Measurements from ENCODE around the gene CACNA1F. TPM values are rescaled to one million over a fixed set of nuclear protein-coding genes. Genes with fewer than 3 reads are reported as not detected.
A peak's percentile ranks its signal among the peaks of the same experiment; 100 is the strongest.

CACNA1F gene
- total RNA-seq, 2 experiments from 2014 or later, result 0.11 to 0.18 TPM

DNA sequence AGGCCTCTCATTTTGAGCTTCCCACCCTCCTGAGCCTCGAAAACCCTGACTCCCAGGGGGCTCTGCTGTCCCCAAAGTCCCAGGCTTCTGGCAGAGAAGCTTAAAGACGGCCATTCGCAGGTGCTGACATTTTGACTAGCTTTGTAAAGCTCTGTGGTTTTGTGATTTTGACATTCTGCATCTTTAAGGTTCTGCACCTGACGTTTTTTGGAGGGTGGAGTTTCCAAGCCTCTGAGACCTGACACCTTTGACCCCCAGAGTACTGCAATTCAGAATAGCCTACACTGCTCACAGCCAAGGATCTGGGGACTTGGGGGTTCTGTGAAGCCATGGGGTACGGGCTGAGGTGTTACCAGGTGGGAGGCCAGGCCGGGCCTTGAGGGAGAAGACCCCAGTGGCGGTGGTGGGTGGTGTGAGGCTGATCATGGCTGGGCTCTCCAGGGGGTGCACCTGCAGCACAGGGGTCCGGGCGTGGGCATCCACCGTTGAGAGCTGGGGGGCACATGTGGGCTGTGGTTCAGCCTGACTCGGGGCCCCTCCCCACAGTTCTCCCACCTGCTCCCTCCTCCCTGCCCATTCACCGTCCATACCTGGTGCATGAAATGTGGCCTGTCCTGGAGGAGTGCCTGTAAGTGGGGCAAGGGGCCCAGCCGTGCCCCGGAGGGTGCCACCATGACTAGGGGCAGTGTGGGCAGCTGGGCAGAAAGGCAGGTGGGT lies 24.1 kb upstream of the CACNA1F start:
- DNase-seq (no peak), ATAC-seq (no peak)
- H3K27ac Mint-ChIP-seq, result peak overlapping the region; percentile 39
- CTCF ChIA-PET, result interaction anchor here (1.1 kb wide), 1 partner anchor 64 kb away, joined by 3 read pairs; no protein-coding TSS in a partner anchor
- H3K9me3 Mint-ChIP-seq (ENCODE audit: insufficient read depth), result no peaks in the 10 kb centered on the region
- POLR2A ChIA-PET, result interaction anchor here (1.9 kb wide), 1 partner anchor 11 kb away, joined by 7 read pairs; no protein-coding TSS in a partner anchor
- no peak overlapping the region for H3K4me3 Mint-ChIP-seq
- peaks cover 11% of the 10 kb centered on the region for H3K36me3 Mint-ChIP-seq (ENCODE audit: low read depth)
- H3K4me1 Mint-ChIP-seq (ENCODE audit: low read depth), result peaks cover 28% of the 10 kb centered on the region
- no peaks in the 10 kb centered on the region for H3K27me3 Mint-ChIP-seq (ENCODE audit: low read depth)

DNA sequence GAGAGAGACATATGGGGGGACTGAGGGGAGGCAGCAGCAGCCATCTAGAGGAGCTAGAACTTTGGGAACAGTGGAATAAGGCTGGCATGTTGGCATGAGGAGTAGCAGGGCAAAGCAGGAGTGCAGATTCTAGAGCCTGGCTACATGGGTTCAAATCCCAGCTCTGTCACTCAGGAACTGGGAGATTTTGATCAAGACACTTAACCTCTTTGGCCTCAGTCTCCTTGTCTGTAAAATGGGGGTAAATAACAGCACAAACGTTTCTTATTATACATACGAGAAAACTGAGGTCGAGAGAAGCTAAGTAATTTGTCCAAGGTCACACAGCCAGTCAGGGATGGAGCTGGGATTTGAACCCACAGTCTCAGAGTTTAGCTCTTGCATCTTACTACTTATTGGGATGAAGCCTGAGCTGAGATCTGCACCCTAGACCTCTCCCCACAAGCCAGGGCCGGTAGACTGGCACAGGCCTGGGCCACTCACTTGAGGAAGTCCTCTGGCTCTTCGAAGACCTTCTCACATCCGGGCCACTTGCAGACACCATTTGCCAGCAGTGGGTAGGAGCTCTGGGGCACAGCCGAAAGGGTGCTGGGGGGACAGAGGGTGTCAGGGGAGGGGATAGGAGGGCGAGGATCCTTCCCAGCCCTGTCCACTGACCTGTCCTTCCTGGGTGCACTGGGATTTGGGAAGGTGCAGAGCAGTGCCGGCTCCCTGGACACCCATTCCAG lies 23.3 kb upstream of the CACNA1F start:
- Mint-ChIP-seq H3K4me1 (ENCODE audit: low read depth) (peaks cover 24% of the 10 kb centered on the region), H3K27me3 (ENCODE audit: low read depth) (no peaks in the 10 kb centered on the region), H3K36me3 (ENCODE audit: low read depth) (peaks cover 9% of the 10 kb centered on the region), H3K27ac (peak overlapping the region; percentile 25), H3K4me3 (no peak overlapping the region), H3K9me3 (ENCODE audit: insufficient read depth) (no peaks in the 10 kb centered on the region)
- POLR2A ChIA-PET, result interaction anchor here (1.9 kb wide), 1 partner anchor 12 kb away, joined by 7 read pairs; no protein-coding TSS in a partner anchor
- DNase-seq (no peak), ATAC-seq (no peak)
- CTCF ChIA-PET, result interaction anchor here (1.1 kb wide), 1 partner anchor 63 kb away, joined by 3 read pairs; no protein-coding TSS in a partner anchor

DNA sequence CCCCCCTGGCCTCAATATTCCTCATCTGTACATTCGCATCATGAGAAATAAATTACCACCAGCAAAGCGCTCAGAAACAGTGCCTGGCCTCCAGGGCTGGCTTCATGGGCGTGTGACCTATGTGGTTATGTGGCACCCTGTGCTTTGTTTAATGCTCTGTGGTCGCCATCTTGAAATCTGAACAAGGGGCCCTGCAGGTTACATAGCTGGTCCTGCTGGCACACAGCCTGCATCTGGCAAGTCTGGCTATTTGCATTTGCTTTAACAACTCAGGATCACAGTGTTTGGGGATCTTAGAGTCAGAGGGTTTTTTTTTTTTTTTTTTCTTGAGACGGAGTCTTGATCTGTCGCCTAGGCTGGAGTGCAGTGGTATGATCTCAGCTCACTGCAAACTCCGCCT lies 21.5 kb upstream of the CACNA1F start:
- DNase-seq (no peak), ATAC-seq (no peak)
- CTCF ChIA-PET, result no interaction called here
- Mint-ChIP-seq H3K36me3 (ENCODE audit: low read depth) (peaks cover 18% of the 10 kb centered on the region), H3K27ac (no peak overlapping the region), H3K4me1 (ENCODE audit: low read depth) (peaks cover 31% of the 10 kb centered on the region), H3K4me3 (no peak overlapping the region), H3K9me3 (ENCODE audit: insufficient read depth) (no peaks in the 10 kb centered on the region), H3K27me3 (ENCODE audit: low read depth) (no peaks in the 10 kb centered on the region)
- POLR2A ChIA-PET, result no interaction called here

DNA sequence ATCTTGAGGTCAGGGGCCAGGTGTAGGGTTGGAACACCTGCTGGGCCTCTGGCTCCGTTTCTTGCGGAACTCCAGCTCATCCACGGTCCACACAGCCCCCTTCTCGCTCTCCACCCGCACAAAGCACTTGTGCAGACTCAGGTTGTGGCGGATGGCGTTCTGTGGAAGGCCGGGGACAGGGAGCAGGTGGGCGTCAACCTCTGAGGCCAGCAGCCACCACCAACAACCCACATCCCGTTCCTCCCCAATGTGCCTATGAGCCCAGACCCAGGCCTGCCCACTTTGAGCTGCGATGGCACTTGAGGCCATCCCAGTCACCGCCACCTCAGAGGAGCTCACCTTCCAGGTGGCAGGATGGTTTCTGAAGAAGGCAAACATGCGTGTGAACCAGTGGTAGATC lies 18.2 kb upstream of the CACNA1F start:
- Mint-ChIP-seq H3K9me3 (ENCODE audit: insufficient read depth) (no peaks in the 10 kb centered on the region), H3K4me1 (ENCODE audit: low read depth) (peaks cover 14% of the 10 kb centered on the region), H3K4me3 (no peak overlapping the region), H3K36me3 (ENCODE audit: low read depth) (peaks cover 26% of the 10 kb centered on the region), H3K27ac (no peak overlapping the region), H3K27me3 (ENCODE audit: low read depth) (no peaks in the 10 kb centered on the region)
- ATAC-seq (no peak), DNase-seq (no peak)
- POLR2A ChIA-PET, result no interaction called here
- CTCF ChIA-PET, result no interaction called here

DNA sequence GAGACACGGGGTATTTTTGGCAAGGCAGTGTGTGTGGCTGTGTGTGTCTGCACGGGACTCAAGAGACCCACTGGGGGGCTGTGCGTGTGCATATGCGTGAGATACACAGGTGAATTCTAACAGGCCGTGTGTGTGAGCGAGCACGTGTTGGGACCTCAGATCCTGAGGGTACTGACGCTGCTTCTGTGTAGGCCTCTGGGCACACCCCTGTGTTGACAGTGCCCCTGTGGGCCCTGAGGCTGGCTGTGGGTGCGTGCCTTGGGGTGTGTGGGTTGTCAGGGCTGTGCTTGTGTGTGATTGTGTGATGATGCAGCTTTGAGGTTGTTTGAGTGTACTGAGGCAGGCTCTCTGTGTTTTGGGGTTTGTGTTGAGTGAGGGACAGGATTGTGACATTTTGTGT lies 17.4 kb upstream of the CACNA1F start:
- Mint-ChIP-seq H3K4me1 (ENCODE audit: low read depth) (peaks cover 14% of the 10 kb centered on the region), H3K4me3 (no peak overlapping the region), H3K36me3 (ENCODE audit: low read depth) (peaks cover 26% of the 10 kb centered on the region), H3K27ac (peak overlapping the region; percentile 70), H3K27me3 (ENCODE audit: low read depth) (no peaks in the 10 kb centered on the region), H3K9me3 (ENCODE audit: insufficient read depth) (no peaks in the 10 kb centered on the region)
- no peak for ATAC-seq
- CTCF ChIA-PET, result no interaction called here
- DNase-seq, result no peak
- POLR2A ChIA-PET, result no interaction called here

DNA sequence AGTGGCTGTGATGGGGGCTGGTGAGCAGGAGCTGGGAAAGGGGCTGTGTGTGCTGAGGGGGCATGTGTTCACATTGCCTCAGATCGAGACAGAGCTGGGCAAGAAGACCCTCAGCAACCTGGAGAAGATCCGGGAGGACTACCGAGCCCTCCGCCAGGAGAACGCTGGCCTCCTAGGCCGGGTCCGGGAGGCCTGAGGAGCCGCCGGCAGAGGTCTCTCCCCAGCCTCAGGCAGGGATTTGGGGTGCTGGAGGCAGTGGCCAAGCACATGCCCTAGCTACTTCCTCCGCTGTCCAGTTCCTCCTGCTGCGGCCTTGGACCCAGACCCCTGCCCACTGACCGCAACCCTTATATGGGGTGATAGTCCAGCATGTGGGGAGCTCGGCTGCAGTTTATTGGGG lies 16.9 kb upstream of the CACNA1F start:
- no peaks in the 10 kb centered on the region for H3K27me3 Mint-ChIP-seq (ENCODE audit: low read depth)
- H3K27ac Mint-ChIP-seq, result peak overlapping the region; percentile 11
- H3K4me3 Mint-ChIP-seq, result no peak overlapping the region
- H3K4me1 Mint-ChIP-seq (ENCODE audit: low read depth), result peaks cover 14% of the 10 kb centered on the region
- DNase-seq, result no peak
- CTCF ChIA-PET, result no interaction called here
- ATAC-seq, result no peak
- H3K36me3 Mint-ChIP-seq (ENCODE audit: low read depth), result peaks cover 26% of the 10 kb centered on the region
- H3K9me3 Mint-ChIP-seq (ENCODE audit: insufficient read depth), result no peaks in the 10 kb centered on the region
- POLR2A ChIA-PET, result no interaction called here

DNA sequence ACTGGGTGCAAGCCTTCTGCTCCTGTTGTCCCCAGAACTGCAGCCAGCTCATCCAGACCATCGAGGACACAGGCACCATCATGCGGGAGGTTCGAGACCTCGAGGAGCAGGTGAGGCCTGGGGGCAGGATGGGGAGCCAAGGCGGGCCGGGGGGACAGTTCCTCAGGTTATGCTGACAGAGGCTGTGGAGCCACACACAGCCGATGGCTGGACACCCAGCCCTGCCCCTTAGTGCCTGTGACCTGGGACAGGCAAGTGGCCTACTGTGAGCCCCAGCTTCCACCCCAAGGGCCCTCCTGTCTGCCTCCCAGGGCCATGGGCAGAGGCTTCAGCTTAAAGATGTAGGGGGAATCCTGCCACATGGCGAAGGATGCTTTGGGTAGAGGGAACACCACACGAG lies 16.5 kb upstream of the CACNA1F start:
- POLR2A ChIA-PET, result interaction anchor here (0.6 to 1.4 kb wide), 3 partner anchors 9 to 83 kb away, joined by 3 to 4 read pairs (median 4); no protein-coding TSS in a partner anchor
- Mint-ChIP-seq H3K36me3 (ENCODE audit: low read depth) (peaks cover 28% of the 10 kb centered on the region), H3K27ac (peak overlapping the region; percentile 11), H3K27me3 (ENCODE audit: low read depth) (no peaks in the 10 kb centered on the region), H3K9me3 (ENCODE audit: insufficient read depth) (no peaks in the 10 kb centered on the region), H3K4me1 (ENCODE audit: low read depth) (peaks cover 14% of the 10 kb centered on the region), H3K4me3 (no peak overlapping the region)
- CTCF ChIA-PET, result no interaction called here
- ATAC-seq, result no peak
- no peak for DNase-seq

DNA sequence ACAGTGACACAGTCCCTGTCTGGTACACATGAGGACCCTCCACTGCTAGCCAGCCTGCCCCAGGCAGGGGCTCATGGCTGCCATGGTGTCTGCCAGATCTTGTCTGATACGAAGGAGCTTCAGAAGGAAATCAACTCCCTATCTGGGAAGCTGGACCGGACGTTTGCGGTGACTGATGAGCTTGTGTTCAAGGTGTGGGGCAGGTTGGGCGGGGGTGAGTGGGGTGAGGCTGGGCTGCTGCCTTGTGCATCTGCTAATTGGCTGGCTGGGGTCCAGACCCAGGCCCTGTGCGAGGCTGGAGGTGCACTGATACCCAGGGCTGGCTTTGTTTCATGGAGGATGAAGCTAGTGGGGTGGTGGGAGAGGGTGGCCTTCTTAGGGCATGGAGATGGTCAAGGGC lies 15.9 kb upstream of the CACNA1F start:
- Mint-ChIP-seq H3K27ac (no peak overlapping the region), H3K4me1 (ENCODE audit: low read depth) (peaks cover 14% of the 10 kb centered on the region), H3K27me3 (ENCODE audit: low read depth) (no peaks in the 10 kb centered on the region), H3K36me3 (ENCODE audit: low read depth) (peaks cover 31% of the 10 kb centered on the region), H3K4me3 (no peak overlapping the region), H3K9me3 (ENCODE audit: insufficient read depth) (no peaks in the 10 kb centered on the region)
- CTCF ChIA-PET, result no interaction called here
- DNase-seq (no peak), ATAC-seq (no peak)
- POLR2A ChIA-PET, result interaction anchor here (0.6 to 1.4 kb wide), 4 partner anchors 9 to 83 kb away, joined by 3 to 4 read pairs (median 4); partner anchors contain the start of gene PPP1R3F

DNA sequence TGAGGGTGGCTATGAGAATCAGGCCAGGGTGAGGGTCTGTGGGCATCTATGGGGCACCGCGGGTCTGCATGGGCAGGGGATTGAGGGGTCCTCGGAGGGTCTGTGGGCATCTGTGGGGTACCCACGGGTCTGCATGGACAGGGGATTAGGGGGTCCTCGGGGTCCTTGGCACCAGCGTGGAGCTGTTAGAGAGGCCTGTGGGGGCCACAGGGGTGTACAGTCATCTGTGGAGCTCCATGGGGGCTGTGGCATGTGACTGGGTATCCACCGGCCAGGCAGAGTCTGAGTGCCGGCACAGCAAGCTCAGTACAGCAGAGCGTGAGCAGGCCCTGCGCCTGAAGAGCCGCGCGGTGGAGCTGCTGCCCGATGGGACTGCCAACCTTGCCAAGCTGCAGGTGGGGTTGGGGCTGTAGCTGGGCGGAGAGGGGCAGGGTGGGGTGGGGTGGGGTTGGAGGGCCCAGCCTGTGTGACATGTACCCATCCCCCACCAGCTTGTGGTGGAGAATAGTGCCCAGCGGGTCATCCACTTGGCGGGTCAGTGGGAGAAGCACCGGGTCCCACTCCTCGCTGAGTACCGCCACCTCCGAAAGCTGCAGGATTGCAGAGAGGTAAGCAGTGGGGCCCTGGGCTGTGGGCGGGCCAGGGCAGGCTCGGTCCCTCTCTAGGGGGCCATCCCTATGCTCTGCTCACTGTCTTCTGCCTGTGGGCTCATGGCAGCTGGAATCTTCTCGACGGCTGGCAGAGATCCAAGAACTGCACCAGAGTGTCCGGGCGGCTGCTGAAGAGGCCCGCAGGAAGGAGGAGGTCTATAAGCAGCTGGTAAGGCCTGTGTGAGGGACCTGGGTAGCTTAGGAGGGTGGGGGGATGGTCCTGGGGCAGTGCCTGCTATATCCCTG lies 15.0 kb upstream of the CACNA1F start:
- Mint-ChIP-seq H3K27ac (no peak overlapping the region), H3K4me1 (ENCODE audit: low read depth) (peaks cover 14% of the 10 kb centered on the region), H3K36me3 (ENCODE audit: low read depth) (peaks cover 35% of the 10 kb centered on the region), H3K27me3 (ENCODE audit: low read depth) (no peaks in the 10 kb centered on the region), H3K4me3 (no peak overlapping the region), H3K9me3 (ENCODE audit: insufficient read depth) (no peaks in the 10 kb centered on the region)
- ATAC-seq, result no peak
- DNase-seq, result no peak
- ChIA-PET POLR2A (interaction anchor here (1.3 to 1.4 kb wide), 2 partner anchors 8 to 21 kb away, joined by 4 read pairs; partner anchors contain the start of gene PPP1R3F), CTCF (no interaction called here)

DNA sequence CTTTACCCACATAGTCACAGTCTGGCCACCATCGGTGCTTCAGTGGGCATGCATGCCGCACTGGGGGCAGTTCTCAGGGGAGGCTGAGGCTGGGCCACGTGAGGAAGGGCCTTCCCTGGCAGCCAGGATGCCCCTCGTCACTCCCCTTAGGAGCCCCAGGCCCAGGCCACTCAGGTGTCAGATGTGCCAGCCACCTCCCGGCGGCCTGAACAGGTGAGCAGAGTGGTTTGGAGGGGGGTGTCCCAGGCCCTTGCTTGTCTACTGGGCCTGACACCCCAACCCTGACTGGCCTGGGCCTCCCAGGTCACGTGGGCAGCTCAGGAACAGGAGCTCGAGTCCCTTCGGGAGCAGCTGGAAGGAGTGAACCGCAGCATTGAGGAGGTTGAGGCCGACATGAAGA lies 14.2 kb upstream of the CACNA1F start:
- H3K27ac Mint-ChIP-seq, result no peak overlapping the region
- H3K4me3 Mint-ChIP-seq, result no peak overlapping the region
- H3K4me1 Mint-ChIP-seq (ENCODE audit: low read depth), result peaks cover 14% of the 10 kb centered on the region
- DNase-seq, result no peak
- ChIA-PET POLR2A (no interaction called here), CTCF (no interaction called here)
- no peak for ATAC-seq
- no peaks in the 10 kb centered on the region for H3K9me3 Mint-ChIP-seq (ENCODE audit: insufficient read depth)
- no peaks in the 10 kb centered on the region for H3K27me3 Mint-ChIP-seq (ENCODE audit: low read depth)
- H3K36me3 Mint-ChIP-seq (ENCODE audit: low read depth), result peaks cover 31% of the 10 kb centered on the region

DNA sequence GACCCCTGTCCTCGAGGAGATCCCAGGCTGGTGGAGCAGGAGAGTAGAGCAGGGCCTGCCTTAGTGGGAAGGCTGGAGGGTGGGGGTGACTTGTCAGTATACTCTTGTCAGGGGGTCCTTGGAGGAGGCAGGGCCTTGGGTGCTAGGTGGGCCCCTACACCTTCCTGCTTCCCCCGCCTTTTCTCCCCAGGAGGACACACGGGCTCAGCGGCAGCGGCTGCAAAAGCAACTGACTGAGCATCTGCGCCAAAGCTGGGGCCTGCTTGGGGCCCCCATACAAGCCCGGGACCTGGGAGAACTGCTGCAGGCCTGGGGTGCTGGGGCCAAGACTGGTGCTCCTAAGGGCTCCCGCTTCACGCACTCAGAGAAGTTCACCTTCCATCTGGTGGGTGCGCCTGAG lies 13.4 kb upstream of the CACNA1F start:
- no peaks in the 10 kb centered on the region for H3K9me3 Mint-ChIP-seq (ENCODE audit: insufficient read depth)
- no peak overlapping the region for H3K27ac Mint-ChIP-seq
- H3K36me3 Mint-ChIP-seq (ENCODE audit: low read depth), result peaks cover 29% of the 10 kb centered on the region
- CTCF ChIA-PET, result no interaction called here
- DNase-seq, result no peak
- POLR2A ChIA-PET, result no interaction called here
- no peaks in the 10 kb centered on the region for H3K27me3 Mint-ChIP-seq (ENCODE audit: low read depth)
- peaks cover 12% of the 10 kb centered on the region for H3K4me1 Mint-ChIP-seq (ENCODE audit: low read depth)
- ATAC-seq, result no peak
- no peak overlapping the region for H3K4me3 Mint-ChIP-seq
